ENCODE results near the gene EDAR. TPM values are rescaled to one million over a fixed set of nuclear protein-coding genes. Genes with fewer than 3 reads are reported as not detected.

Gene EDAR
- polyA plus RNA-seq, 1 experiment, result not detected

DNA sequence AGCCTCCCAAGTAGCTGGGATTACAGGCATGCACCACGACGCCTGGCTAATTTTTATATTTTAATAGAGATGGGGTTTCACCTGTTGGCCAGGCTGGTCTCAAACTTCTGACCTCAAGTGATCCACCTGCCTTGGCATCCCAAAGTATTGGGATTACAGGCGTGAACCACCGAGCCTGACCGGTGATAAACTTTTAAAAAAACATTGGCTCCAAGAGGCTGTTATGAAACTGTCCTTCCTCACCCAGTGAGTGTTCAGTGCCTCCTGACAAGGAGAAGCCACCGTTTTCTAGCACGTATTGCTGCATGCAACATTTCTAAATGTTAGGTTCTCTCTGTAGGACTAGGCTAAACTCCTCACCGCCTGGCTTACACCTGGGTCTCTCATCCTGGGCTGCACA lies 63.3 kb downstream of the EDAR start:
- TF ChIP-seq, protein P1, sequence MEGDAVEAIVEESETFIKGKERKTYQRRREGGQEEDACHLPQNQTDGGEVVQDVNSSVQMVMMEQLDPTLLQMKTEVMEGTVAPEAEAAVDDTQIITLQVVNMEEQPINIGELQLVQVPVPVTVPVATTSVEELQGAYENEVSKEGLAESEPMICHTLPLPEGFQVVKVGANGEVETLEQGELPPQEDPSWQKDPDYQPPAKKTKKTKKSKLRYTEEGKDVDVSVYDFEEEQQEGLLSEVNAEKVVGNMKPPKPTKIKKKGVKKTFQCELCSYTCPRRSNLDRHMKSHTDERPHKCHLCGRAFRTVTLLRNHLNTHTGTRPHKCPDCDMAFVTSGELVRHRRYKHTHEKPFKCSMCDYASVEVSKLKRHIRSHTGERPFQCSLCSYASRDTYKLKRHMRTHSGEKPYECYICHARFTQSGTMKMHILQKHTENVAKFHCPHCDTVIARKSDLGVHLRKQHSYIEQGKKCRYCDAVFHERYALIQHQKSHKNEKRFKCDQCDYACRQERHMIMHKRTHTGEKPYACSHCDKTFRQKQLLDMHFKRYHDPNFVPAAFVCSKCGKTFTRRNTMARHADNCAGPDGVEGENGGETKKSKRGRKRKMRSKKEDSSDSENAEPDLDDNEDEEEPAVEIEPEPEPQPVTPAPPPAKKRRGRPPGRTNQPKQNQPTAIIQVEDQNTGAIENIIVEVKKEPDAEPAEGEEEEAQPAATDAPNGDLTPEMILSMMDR (IDR thresholded peaks at IDR 0.05; ENCODE audit: low read depth, low read length), result no peak
- POLR2A ChIA-PET, result no interaction called here
- no peak overlapping the region for H3K27ac ChIP-seq (ENCODE audit: low read depth, low read length)
- CTCF ChIA-PET, result no interaction called here
- H3K27me3 ChIP-seq (ENCODE audit: control insufficient read depth, insufficient read depth, low read length), result peaks cover 53% of the 10 kb centered on the region
- H3K9me3 ChIP-seq (ENCODE audit: control insufficient read depth, insufficient read depth, low read length), result no peaks in the 10 kb centered on the region; the same call in 1 of the 2 replicates
- no peak for DNase-seq (ENCODE audit: low read depth, low spot score)
- no peak overlapping the region for H3K4me3 ChIP-seq (ENCODE audit: low read depth, low read length)

DNA sequence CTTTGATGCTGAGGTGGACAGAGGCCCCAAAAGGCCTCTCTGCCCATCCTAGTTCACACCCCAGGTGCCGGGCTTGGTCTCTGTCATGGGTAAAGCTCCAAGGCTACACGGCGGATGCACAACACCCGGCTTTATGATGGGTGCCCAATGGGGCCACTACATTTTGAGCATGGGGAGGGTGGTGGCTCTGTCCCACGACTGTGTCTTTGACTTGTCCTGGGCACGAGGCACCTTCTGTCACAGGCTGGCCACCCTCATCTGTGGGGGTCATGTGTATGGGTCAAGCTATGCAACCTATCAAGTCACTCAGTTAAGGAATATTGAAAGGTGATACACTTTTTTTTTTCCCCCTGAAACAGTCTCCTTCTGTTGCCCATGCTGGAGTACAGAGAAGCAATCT lies 63.7 kb downstream of the EDAR start:
- CTCF ChIA-PET, result no interaction called here

DNA sequence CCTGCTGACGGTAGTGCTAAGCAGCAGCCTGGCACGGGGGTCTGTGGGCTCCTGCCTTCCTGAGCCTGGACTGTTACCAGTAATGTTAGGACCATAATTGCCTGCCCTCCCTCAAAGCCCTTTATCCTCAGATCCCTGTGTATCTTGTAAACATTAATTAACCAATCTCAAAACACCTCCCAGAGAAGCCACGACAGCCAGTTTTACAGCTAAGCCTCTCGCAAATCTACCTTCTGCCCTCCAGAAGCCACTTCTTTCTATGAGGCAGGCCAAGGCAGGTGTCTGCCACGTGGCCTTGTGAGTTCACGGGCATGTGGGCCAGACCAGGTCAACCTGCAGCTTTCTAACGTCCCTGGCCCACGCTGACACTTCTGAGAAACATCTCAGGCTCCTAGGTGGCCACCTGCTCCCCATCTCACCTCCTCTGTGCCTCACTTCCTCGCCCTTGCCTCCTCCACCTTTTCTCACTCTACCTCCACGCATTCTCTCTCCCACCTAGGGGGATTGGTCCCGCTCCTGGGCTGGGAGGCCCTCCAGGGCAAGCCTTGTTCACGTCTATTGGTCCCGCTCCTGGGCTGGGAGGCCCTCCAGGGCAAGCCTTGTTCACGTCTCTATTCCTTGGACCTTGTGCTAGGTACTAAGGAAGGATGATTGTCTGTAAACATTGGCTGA lies 64.3 kb downstream of the EDAR start:
- POLR2A ChIA-PET, result interaction anchor here (0.6 kb wide), 1 partner anchor 145 kb away, joined by 5 read pairs; no protein-coding TSS in a partner anchor

More for the DNA sequence above, 63.7 kb downstream of the EDAR start:
- H3K4me3 ChIP-seq (ENCODE audit: low read depth, low read length), result no peak overlapping the region
- no peak for DNase-seq (ENCODE audit: low read depth, low spot score)
- H3K9me3 ChIP-seq (ENCODE audit: control insufficient read depth, insufficient read depth, low read length), result no peaks in the 10 kb centered on the region; the same call in 1 of the 2 replicates
- H3K27me3 ChIP-seq (ENCODE audit: control insufficient read depth, insufficient read depth, low read length), result peaks cover 53% of the 10 kb centered on the region
- POLR2A ChIA-PET, result no interaction called here
- TF ChIP-seq, protein P1 (IDR thresholded peaks at IDR 0.05; ENCODE audit: low read depth, low read length), result no peak
- no peak overlapping the region for H3K27ac ChIP-seq (ENCODE audit: low read depth, low read length)

DNA sequence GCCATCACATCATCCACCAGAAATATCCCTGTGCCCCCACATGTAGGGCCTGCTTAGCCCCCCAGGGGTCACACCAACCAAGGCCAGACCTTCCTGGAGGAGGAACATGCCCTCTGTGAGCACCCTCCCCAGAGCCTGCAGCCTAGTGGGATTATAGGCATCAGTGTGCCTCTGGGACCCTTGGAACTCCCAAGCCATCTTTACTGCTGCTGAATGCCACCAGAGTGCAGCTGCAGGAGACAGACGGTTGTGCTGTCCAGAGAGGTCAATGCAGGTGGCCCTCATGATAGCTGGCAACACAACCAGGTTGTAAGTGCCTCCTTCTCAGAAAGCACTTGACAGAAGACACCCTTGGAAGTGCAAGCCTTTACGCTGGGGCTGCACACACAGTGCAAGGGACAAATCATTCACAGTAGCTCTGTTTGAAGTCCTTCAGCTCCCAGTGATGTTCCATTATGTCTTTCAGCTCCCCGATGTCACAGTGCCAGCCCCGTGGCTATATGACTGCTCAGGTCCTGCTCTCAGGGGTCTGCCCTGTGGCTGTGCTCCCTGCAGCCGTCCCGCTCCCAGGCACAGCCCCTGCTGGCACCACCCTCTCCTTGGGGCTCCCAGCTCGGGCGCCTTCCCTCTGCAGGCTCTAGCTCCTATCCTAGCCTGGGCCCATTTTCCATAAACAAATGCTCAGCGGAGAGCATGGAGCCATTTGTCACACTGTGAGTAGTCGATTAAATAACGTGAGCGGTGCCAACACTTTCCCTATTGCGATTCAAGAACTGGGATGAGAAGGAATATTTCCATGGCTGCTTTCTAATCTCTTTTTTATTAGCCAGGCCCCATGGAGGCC lies 65.1 kb downstream of the EDAR start:
- Histone ChIP-seq H3K27ac (ENCODE audit: low read depth, low read length) (no peak overlapping the region), H3K27me3 (ENCODE audit: control insufficient read depth, insufficient read depth, low read length) (peaks cover 52% of the 10 kb centered on the region), H3K9me3 (ENCODE audit: control insufficient read depth, insufficient read depth, low read length) (no peaks in the 10 kb centered on the region), H3K4me3 (ENCODE audit: low read depth, low read length) (no peak overlapping the region)
- ChIA-PET CTCF (no interaction called here), POLR2A (interaction anchor here (0.6 kb wide), 1 partner anchor 144 kb away, joined by 5 read pairs; no protein-coding TSS in a partner anchor)
- TF ChIP-seq, protein P1 (IDR thresholded peaks at IDR 0.05; ENCODE audit: low read depth, low read length), result no peak
- DNase-seq (ENCODE audit: low read depth, low spot score), result no peak

More for the DNA sequence above, 64.3 kb downstream of the EDAR start:
- H3K27ac ChIP-seq (ENCODE audit: low read depth, low read length), result no peak overlapping the region
- CTCF ChIA-PET, result no interaction called here
- H3K4me3 ChIP-seq (ENCODE audit: low read depth, low read length), result no peak overlapping the region
- no peaks in the 10 kb centered on the region for H3K9me3 ChIP-seq (ENCODE audit: control insufficient read depth, insufficient read depth, low read length)
- TF ChIP-seq, protein P1 (IDR thresholded peaks at IDR 0.05; ENCODE audit: low read depth, low read length), result no peak
- H3K27me3 ChIP-seq (ENCODE audit: control insufficient read depth, insufficient read depth, low read length), result peaks cover 56% of the 10 kb centered on the region
- no peak for DNase-seq (ENCODE audit: low read depth, low spot score)
